GM19455 (cell line): ENCODE measurements around the gene EIF6.
A peak's percentile ranks its signal among the peaks of the same experiment; 100 is the strongest.
"Not testable (repeated sequence)": the region's sequence is repeated elsewhere in the genome, so short reads cannot be mapped to it uniquely, and the experiment has no call there.

ENCODE experiments used
- ATAC-seq: cut with Tn5 transposase; IDR thresholded peaks from one replicate; pipeline ENCODE4 v1.9.1; 2021; ENCODE audit not compliant: unreplicated experiment

The EIF6 gene

GRCh38 chr20:35284267-35284991 is at the start of gene EIF6:
EIF6 (minus strand) TSS chr20:35284772; CDS start chr20:35284487, 285 bp downstream.
- peak; percentile 70 for ATAC-seq

DNA sequence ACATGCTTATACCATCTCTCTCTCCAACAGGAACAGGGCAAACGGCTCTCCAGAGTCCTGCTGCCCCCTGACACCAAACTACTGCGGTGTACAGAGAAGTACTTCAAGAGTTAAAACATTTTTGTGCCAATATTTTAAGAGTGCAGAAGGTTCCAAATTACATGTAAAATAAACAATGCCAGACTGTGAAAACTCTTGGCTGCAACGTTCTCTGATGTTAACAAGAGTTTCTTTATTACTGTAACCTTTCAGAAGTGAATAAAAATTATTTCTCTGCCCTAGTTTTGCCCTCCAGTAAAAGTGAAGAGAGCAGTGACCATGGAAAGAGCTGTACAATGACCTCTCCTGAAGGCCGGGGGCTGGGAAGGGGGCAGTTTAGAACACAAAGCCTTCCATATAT is 49.0 kb upstream of the EIF6 start:
- ATAC-seq = no peak

DNA sequence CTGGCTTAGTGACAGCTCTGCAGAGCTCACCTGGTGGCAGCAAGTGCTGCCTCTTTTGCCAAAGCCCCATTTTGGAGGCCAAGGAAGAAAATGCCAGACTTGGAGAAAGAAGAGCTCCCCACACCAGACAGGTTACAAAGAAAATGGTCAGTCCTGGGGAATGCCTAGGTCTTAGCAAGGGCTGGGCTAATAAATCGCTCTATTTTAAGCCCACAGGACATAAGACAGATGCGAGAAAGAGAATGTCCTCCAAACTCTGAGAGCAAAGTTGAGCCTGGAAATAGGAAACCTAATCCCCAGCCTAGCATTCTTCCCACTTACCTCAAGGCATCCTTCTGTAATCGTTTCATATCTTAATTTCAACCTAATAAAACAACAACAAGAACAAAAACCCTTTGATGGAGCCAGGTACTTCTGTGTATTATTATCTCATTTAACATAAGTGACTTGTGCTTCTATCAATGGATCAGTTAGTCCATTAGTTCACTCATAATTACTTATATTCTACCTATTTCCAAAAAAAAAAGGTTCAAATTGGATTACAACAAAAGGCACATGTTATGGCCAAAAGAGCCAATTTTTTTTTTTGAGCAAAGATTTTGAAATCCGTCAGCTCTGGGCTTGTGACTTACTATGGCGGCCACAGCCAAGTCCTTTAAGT is 48.1 kb upstream of the EIF6 start:
- ATAC-seq = no peak

GRCh38 chr20:35329435-35330139 is 45.0 kb upstream of the EIF6 start:
- no peak for ATAC-seq

GRCh38 chr20:35328689-35329088 is 44.1 kb upstream of the EIF6 start:
- ATAC-seq = no peak

GRCh38 chr20:35328095-35328685 is 43.6 kb upstream of the EIF6 start:
- no peak for ATAC-seq

DNA sequence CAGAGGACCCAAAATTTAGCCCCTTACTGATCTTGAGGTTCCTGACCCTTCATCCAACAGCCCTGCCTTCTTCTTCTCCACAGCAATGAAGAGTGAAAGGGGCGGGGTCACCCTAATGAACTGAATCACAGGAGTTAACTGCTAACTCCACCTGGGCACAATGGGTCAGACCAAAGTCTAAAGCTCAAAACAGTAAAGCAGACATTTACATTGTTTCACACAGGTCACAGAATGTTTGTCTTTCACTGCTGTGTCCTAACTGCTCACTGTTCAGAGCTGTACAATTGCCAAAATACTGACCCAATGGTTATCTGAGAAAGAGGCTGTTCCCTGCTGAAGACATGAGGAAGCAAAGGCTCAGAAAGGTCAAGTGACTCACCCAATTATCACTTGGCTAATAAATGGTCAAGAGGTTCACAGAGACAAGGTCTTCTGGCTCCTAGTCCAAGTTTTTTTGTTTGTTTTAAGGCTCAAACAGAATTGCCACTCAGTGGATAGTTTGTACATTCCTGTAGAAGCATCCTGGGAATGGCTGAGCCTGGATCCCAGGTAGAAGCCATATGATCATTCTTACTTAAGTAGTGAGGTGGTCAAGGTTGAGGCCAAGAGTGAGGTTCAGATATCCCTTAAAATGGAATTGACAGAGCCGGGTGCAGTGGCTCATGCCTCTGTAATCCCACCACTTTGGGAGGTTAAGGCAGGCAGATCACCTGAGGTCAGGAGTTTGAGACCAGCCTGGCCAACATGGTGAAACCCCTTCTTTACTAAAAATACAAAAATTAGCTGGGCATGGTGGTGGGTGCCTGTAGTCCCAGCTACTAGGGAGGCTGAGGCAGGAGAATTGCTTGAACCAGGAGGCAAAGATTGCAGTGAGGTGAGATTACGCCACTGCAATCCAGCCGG is 42.8 kb upstream of the EIF6 start:
- no peak for ATAC-seq

GRCh38 chr20:35326740-35327073 is 42.1 kb upstream of the EIF6 start:
- no peak for ATAC-seq

- ATAC-seq = no peak
These were observed 41.6 kb upstream of the EIF6 start for GRCh38 chr20:35326021-35326739.

GRCh38 chr20:35325401-35325800 is 40.8 kb upstream of the EIF6 start:
- no peak for ATAC-seq

GRCh38 chr20:35320396-35321126 is 36.0 kb upstream of the EIF6 start:
- no peak for ATAC-seq

GRCh38 chr20:35319871-35320197 is 35.3 kb upstream of the EIF6 start:
- ATAC-seq = no peak

- no peak for ATAC-seq
These were observed 34.8 kb upstream of the EIF6 start for GRCh38 chr20:35319192-35319870.

- ATAC-seq = no peak
These were observed 34.1 kb upstream of the EIF6 start for GRCh38 chr20:35318502-35319157.

- no peak for ATAC-seq
These were observed 33.0 kb upstream of the EIF6 start for GRCh38 chr20:35317416-35318210.

DNA sequence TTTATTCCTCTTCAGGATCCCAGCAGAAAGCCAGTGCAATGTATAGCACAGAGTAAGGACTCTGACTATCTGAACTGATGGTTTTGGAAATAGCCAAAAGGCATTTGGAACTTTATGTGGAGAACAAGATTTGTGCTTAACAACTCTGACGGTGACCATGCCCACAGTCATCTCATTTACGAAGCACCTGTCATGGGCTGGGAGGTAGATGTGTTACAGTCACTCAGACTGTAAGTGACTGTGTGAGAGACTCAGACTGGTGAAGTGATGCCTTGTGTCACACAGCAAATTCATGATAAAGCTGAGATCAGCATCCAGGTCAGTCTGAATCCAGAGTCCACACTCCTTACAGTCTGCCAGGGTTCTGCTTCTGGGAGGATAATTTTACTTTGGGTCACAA is 31.5 kb upstream of the EIF6 start:
- ATAC-seq = no peak

GRCh38 chr20:35315632-35316020 is 31.1 kb upstream of the EIF6 start:
- ATAC-seq = not testable (repeated sequence)
